ENCODE measurements around the gene ZDHHC8.

- TF ChIP-seq CTCF (IDR thresholded peaks at IDR 0.05; ENCODE audit: insufficient read depth, low read length) = peak; percentile 1
- no peak for TF ChIP-seq REST (IDR thresholded peaks at IDR 0.05; ENCODE audit: insufficient replicate concordance, low read depth)
- TF ChIP-seq SPI1 (IDR thresholded peaks at IDR 0.05; ENCODE audit: borderline replicate concordance, low read depth) = no peak
These were observed 46.8 kb upstream of the ZDHHC8 start for GRCh38 chr22:20084547-20085413.

All from HL-60 (cell line).